Stimulated activated CD8-positive, alpha-beta memory T cell treated with anti-CD3 and anti-CD28 coated beads, Interleukin-4, amount 100 ng/mL, for 24 hours (primary cell): ENCODE measurements around the gene MLF2.
"Not testable (repeated sequence)": the region's sequence is repeated elsewhere in the genome, so short reads cannot be mapped to it uniquely, and the experiment has no call there.

Experiments used
- DNase-seq: peaks from one replicate; pipeline ENCODE4 v3.0.0-alpha.2; 2020; ENCODE audit warnings: low read depth

Gene MLF2

DNA sequence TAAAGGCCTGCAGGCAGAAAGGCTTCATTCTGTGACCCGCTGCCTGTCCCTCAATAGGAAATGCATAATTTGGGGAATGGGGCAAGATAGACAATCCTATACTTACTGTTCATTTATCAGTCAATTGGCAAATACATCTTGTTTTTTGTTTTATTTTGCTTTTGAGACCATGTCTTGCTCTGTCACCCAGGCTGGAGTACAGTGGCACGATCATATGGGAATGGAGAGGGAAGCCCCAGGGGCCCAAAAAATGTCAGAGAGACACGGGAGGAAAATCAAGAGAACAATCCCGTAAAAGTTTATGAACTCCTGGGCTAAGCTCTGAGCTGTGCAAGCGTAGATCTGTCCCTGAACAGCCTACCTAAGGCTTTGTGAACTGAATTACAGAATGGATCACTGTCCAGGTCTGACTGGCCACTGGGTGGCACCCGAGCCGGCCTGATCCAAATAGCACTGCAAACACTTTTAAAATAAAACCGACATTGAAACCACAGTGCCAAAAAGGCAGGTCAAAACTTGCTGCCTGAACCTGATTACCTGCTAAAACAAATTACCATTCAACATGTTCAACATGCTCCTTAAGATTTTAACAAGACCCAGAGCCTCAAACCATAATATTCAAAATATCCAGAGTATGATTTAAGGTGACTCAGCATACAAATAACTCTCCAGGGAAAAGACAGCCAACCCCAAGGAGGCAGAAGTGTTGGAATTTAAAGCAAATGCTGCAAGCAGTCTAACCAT is 17.3 kb downstream of the MLF2 start:
- no peak for DNase-seq

DNA sequence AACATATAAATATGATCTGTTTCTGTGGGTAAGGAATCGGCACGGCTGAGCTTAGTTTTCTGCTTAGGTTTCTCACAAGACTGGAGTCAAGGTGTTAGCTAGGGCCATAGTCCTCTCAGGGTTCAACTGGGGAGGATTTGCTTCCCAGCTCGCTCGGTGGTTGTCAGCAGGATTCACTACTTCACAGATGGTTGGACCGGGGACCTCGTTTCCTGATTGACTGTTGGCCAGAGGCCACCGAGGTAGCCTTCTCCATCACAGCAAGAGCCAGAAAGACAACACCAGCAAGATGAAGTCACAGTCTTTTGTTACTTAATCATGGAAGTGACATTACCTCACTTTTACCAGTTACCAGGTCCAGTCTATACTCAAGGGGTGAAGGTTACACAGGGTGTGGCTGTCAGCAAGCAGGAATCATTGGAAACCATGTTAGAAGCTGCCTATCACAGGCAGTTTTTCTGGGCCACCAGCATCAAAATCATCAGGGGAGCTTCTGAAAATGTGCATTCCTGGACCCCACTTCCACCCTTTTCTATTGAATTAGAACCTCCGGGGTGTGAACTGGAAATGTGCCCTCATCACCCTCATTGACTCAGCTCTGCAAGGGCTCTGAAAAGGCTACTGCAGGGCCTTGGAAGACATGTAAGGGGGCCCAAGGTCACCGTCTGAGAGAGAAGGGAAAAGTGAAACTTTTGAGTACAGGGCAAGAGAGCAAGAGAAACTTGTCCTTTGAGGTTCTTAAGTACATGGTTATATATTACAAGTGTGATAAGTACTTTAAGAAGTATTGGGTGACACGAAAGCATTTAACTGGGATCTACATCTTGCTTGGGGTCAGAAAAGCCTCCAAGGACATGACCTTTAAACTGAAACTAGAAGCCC is 18.2 kb downstream of the MLF2 start:
- DNase-seq = no peak

GRCh38 chr12:6730169-6730568 is 22.8 kb downstream of the MLF2 start:
- DNase-seq = no peak

GRCh38 chr12:6729186-6729585 is 23.8 kb downstream of the MLF2 start:
- DNase-seq = no peak

GRCh38 chr12:6725350-6725749 is 27.6 kb downstream of the MLF2 start:
- DNase-seq = no peak

- no peak for DNase-seq
Observed at GRCh38 chr12:6724409-6724797, 28.5 kb downstream of the MLF2 start.

- peak; percentile 95 for DNase-seq
Observed at GRCh38 chr12:6723607-6724408, 29.1 kb downstream of the MLF2 start, which contains the start of gene COPS7A. COPS7A (plus strand) TSS chr12:6724046; CDS start chr12:6724657, 611 bp downstream.

GRCh38 chr12:6722863-6723262 is 30.1 kb downstream of the MLF2 start:
- DNase-seq = no peak

DNA sequence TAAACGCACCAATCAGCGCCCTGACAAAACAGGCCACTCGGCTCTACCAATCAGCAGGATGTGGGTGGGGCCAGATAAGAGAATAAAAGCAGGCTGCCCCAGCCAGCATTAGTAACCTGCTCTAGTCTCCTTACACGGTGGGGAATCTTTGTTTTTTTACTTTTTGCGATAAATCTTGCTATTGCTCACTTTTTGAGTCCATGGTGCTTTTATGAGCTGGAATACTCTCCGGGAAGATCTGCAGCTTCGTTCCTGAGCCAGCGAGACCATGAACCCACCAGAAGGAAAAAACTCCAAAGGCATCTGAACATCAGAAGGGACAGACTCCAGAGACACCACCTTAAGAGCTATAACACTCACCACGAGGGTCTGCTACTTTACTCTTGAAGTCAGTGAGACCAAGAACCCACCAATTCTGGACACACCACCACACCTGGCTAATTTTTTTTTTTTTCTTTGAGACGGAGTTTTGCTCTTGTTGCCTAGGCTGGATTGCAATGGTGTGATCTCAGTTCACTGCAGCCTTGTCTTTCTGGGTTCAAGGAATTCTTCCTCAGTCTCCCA is 36.0 kb downstream of the MLF2 start:
- no peak for DNase-seq

DNA sequence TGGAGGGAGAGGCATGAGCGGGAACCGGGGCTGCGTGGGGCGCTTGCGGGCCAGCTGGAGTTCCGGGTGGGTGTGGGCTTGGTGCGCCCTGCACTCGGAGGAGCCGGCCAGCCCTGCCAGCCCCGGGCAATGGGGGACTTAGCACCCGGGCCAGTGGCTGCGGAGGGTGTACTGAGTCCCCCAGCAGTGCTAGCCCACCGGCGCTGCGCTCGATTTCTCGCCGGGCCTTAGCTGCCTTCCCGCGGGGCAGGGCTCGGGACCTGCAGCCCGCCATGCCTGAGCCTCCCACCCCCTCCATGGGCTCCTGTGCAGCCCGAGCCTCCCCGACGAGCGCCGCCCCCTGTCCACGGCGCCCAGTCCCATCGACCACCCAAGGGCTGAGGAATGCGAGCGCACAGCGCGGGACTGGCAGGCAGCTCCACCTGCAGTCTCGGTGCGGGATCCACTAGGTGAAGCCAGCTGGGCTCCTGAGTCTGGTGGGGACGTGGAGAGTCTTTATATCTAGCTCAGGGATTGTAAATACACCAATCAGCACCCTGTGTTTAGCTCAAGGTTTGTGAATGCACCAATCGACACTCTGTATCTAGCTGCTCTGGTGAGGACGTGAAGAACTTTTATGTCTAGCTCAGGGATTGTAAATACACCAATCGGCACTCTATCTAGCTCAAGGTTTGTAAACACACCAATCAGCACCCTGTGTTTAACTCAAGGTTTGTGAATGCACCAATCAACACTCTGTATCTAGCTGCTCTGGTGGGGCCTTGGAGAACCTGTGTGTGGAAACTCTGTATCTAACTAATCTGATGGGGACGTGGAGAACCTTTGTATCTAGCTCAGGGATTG is 36.7 kb downstream of the MLF2 start:
- DNase-seq = not testable (repeated sequence)

GRCh38 chr12:6708960-6709394 is 44.0 kb downstream of the MLF2 start:
- DNase-seq = no peak

DNA sequence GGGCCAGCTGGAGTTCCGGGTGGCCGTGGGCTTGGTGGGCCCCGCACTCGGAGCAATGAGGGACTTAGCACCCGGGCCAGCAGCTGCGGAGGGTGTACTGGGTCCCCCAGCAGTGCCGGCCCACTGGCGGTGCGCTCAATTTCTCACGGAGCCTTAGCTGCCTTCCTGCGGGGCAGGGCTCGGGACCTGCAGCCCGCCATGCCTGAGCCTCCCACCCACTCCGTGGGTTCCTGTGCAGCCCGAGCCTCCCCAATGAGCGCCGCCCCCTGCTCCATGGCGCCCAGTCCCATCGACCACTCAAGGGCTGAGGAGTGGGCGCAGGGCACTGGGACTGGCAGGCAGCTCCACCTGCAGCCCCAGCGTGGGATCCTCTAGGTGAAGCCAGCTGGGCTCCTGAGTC is 44.6 kb downstream of the MLF2 start:
- not testable (repeated sequence) for DNase-seq

DNA sequence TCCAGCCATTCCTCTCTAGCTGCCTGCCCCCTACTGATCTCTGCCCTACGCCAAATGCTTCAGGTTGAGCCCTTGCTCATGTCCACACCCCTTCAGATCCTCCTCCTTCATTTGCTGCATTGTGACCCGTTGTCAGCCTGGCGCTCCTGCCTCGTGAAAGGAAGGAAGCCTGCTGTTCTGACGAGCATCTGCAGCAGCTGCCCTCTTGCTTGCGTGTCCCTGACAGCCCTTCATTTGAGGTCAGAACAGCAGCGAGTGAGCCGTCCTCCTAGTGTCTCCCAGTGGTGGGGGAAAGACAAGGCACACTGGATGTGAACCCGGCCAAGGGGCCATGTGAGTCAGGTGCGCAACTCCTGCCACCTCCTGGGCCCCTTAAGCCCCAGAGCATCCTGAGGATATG is 49.3 kb downstream of the MLF2 start:
- DNase-seq = no peak

DNA sequence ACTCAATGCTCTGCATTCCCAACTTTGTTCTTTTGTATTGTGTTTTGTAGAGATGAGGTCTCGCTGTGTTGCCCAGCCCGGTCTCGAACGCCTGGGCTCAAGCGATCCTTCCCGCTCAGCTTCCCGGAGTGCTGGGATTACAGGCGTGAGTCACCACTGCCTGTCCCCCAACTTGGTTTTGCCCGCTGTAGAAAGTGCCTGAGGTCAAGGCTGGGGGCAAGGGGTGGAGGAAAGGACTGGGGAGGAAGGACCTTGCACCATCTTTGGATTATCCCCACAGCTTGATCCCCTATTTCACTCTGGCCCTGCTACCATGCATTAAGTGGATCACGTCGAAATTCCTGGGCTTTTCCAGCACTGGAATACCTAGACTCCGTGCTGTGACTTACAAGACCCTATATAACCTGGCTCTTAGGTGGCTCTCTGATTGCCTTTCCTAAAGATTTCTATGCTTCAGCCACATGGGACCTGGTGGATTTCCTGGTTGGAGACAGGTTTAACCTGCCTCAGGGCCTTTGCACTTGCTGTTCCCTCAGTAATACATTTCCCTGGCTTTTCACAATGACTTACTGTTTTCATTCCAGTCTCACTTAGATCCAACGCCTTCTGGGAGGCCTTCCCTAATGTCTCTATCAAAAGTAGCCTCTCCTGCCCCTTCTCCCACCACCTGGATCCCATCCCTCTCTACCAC is 51.7 kb downstream of the MLF2 start:
- no peak for DNase-seq

- DNase-seq = no peak
Observed at GRCh38 chr12:6700646-6701051, 52.3 kb downstream of the MLF2 start, which contains the start of gene PIANP. PIANP (minus strand) TSS chr12:6700815; CDS start chr12:6698061, 2,754 bp downstream.

DNA sequence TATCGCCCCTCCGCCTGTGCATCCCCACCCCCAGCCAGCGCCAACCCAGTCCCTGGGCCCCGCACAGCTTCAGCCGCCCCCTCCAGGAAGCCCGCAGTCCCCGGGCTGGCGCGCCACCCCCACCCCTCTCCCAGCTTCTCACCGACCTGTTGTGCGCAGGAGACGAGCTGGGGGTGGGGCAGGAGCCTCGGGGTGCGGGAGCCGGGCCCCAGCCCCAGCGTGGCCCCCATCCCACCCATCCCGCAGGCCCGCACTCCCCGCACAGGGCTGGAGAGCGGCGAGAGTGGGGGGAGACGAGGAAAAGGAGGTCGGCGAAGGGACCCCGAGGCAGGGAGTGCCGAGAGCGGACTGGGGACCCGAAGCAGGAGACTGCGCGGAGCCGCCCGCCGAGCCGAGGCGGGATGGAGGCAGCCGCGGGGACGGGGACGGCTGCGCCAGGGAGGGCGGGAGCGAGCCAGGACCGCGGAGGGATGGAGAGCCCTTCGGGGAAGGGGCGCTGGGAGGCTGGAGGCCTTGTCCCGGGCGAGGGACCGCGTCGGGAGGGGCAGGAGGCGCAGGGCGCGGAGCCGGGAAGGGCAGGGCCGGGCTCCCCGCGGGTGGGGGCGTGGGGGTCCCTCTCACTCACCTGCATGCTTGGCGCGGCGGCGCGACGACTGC is 52.8 kb downstream of the MLF2 start:
- no peak for DNase-seq

GRCh38 chr12:6699259-6699988 is 53.5 kb downstream of the MLF2 start:
- DNase-seq = no peak

GRCh38 chr12:6698352-6699046 is 54.4 kb downstream of the MLF2 start:
- no peak for DNase-seq
